Erythroblast (primary cell): ENCODE measurements around the gene MYH6.

Experiments used
- DNase-seq, 2 experiments: peaks; one replicate each; lab custom pipeline; 2025; lab: John Stamatoyannopoulos, UW
- GATA1 ChIP-seq: IDR thresholded peaks from 2 replicates; pipeline ENCODE4 v1.6.1; 2011; ENCODE audit warnings: low read depth, mild to moderate bottlenecking, control low read depth, low read length, moderate library complexity
- POLR2A ChIP-seq: IDR thresholded peaks from 2 replicates; pipeline ENCODE4 v1.6.1; 2011; ENCODE audit warnings: mild to moderate bottlenecking, low read length

The MYH6 gene

GRCh38 chr14:23413681-23414080 lies 5.6 kb upstream of the MYH6 start:
- TF ChIP-seq POLR2A (no peak), GATA1 (no peak)
- no peak for DNase-seq

- DNase-seq = no peak
- TF ChIP-seq GATA1 (no peak), POLR2A (no peak)
Observed at GRCh38 chr14:23411563-23412525, 3.8 kb upstream of the MYH6 start.

- no peak for TF ChIP-seq POLR2A
- TF ChIP-seq GATA1 = no peak
- no peak for DNase-seq
Observed at GRCh38 chr14:23409966-23410635, 2.0 kb upstream of the MYH6 start.

GRCh38 chr14:23409475-23409874 lies 1.4 kb upstream of the MYH6 start:
- DNase-seq = no peak
- no peak for TF ChIP-seq GATA1
- no peak for TF ChIP-seq POLR2A

- no peak for DNase-seq
- TF ChIP-seq GATA1 (no peak), POLR2A (no peak)
Observed at GRCh38 chr14:23408307-23408630, 196 bp upstream of the MYH6 start.

- DNase-seq = no peak
- TF ChIP-seq POLR2A (no peak), GATA1 (no peak)
Observed at GRCh38 chr14:23406725-23407355, 1.2 kb downstream of the MYH6 start.

GRCh38 chr14:23406244-23406643 lies 1.8 kb downstream of the MYH6 start:
- TF ChIP-seq GATA1 (no peak), POLR2A (no peak)
- no peak for DNase-seq

GRCh38 chr14:23405516-23406025 lies 2.5 kb downstream of the MYH6 start:
- TF ChIP-seq GATA1 (no peak), POLR2A (no peak)
- no peak for DNase-seq

- TF ChIP-seq GATA1 = no peak
- TF ChIP-seq POLR2A = no peak
- DNase-seq = no peak
Observed at GRCh38 chr14:23405096-23405495, 3.0 kb downstream of the MYH6 start.

GRCh38 chr14:23404331-23404900 lies 3.7 kb downstream of the MYH6 start:
- DNase-seq = no peak
- TF ChIP-seq GATA1 (no peak), POLR2A (no peak)

GRCh38 chr14:23403908-23404307 lies 4.2 kb downstream of the MYH6 start:
- TF ChIP-seq GATA1 (no peak), POLR2A (no peak)
- DNase-seq = no peak

GRCh38 chr14:23403139-23403438 lies 5.0 kb downstream of the MYH6 start:
- TF ChIP-seq GATA1 (no peak), POLR2A (no peak)
- DNase-seq = no peak

- TF ChIP-seq GATA1 = no peak
- TF ChIP-seq POLR2A = no peak
- DNase-seq = no peak
Observed at GRCh38 chr14:23402296-23403138, 5.6 kb downstream of the MYH6 start.
